GM12864 (cell line): ENCODE measurements around the gene GAS6.
"Not testable (repeated sequence)": the region's sequence is repeated elsewhere in the genome, so short reads cannot be mapped to it uniquely, and the experiment has no call there.

Experiments
- DNase-seq: peaks from one replicate; pipeline ENCODE4 v3.0.0-alpha.2; 2011; ENCODE audit warnings: low read depth
- H3K4me3 ChIP-seq: 2 replicates; pipeline ENCODE4 v1.5.1; 2011; ENCODE audit warnings: mild to moderate bottlenecking, low read depth, low read length, control low read depth
- TF ChIP-seq, protein P1 (sequence below): IDR thresholded peaks from 2 replicates; pipeline ENCODE4 v1.5.1; 2011; ENCODE audit warnings: low read depth, mild to moderate bottlenecking, moderate library complexity, low read length, control low read depth, inconsistent platforms; ENCODE audit errors: missing control alignments

Gene GAS6

GRCh38 chr13:113801289-113801961 lies 62.5 kb downstream of the GAS6 start:
- no peak for DNase-seq
- TF ChIP-seq, protein P1, sequence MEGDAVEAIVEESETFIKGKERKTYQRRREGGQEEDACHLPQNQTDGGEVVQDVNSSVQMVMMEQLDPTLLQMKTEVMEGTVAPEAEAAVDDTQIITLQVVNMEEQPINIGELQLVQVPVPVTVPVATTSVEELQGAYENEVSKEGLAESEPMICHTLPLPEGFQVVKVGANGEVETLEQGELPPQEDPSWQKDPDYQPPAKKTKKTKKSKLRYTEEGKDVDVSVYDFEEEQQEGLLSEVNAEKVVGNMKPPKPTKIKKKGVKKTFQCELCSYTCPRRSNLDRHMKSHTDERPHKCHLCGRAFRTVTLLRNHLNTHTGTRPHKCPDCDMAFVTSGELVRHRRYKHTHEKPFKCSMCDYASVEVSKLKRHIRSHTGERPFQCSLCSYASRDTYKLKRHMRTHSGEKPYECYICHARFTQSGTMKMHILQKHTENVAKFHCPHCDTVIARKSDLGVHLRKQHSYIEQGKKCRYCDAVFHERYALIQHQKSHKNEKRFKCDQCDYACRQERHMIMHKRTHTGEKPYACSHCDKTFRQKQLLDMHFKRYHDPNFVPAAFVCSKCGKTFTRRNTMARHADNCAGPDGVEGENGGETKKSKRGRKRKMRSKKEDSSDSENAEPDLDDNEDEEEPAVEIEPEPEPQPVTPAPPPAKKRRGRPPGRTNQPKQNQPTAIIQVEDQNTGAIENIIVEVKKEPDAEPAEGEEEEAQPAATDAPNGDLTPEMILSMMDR, result no peak
- H3K4me3 ChIP-seq, result no peak overlapping the region

DNA sequence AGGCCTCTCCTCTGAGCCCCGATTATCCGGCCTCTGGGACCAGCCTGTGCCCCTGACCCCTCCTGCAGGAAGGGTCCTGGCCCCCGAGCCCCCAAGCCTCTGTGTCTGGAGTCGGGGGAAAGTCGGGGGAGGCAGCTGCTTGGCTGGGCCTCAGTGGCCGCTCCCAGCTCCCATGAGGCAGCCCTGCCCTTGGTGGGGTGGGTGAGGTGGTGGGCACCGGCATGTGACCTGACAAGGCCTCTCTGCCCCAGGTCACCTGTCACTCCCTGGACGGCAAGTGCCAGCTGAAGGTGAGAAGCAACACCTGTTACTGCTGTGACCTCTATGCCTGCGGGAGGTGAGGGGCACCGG lies 63.3 kb downstream of the GAS6 start:
- H3K4me3 ChIP-seq, result no peak overlapping the region
- TF ChIP-seq, protein P1, result no peak
- DNase-seq, result no peak

DNA sequence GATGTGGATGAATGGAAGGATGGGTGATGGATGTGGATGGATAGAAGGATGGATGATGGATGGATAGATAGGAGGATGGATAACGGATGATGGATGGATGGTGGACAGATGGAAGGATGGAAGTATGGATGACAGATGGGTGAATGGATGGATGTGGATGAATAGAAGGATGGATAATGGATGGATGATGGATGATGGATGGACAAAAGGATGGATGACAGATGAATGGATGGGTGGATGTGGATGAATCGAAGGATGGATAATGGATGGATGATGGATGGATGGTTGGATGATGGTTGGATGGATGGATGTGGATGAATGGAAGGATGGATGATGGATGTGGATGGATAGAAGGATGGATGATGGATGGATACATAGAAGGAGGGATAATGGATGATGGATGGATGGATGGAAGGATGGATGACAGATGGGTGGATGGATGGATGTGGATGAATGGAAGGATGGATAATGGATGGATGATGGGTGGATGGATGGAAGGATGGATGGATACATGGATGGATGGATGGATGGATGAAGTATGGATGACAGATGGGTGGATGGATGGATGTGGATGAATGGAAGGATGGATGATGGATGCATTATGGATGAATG lies 65.6 kb downstream of the GAS6 start:
- DNase-seq, result no peak
- no peak overlapping the region for H3K4me3 ChIP-seq
- TF ChIP-seq, protein P1, result no peak

DNA sequence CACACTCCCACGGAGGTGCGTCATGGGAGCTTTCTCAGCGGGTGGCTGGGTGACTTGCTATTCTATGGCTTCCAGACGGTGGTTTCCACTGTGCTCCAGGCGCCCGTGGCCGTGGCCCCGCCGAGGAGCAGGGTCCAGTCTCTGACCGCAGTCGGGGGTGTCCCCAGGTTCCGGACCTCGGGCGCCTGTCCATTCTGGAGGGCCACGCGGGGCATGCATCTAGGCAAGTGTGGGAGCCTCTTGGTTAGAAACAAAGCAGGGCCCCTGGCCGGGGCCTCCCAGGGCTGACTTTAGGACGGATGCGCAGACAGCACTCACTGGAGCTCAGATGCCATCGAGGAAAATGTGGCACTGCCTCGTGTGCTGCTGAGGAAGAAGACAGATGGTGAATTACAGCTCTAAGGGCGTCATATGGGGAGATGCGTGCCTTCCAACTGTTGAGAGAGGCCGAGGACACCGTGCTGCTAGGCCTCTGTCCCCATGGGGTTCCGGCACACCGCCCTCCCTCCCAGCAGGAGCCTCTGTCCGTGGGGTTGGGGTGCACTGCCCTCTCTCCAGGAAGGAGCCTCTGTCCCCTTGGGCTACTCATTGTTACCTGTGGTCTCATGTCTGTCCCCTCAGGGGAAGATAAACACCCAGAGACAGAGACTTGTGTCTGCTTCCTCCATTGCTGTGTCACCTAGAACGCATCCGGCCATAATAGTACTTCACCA lies 66.8 kb downstream of the GAS6 start:
- TF ChIP-seq, protein P1, result no peak
- H3K4me3 ChIP-seq, result no peak overlapping the region
- DNase-seq, result no peak

- no peak overlapping the region for H3K4me3 ChIP-seq
- TF ChIP-seq, protein P1, result no peak
- DNase-seq, result no peak
Observed at GRCh38 chr13:113796211-113796963, 67.5 kb downstream of the GAS6 start.

DNA sequence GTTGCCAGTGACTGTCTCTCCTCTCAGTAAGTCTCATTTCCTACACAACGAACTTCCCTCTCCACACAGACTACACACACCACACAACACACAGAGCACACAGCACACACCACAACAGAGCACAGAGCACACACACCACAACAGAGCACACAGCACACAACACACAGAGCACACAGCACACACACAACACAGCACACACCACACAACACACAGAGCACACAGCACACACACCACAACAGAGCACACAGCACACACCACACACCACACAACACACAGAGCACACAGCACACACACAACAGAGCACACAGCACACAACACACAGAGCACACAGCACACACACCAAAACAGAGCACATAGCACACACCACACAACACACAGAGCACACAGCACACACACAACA lies 68.5 kb downstream of the GAS6 start:
- not testable (repeated sequence) for H3K4me3 ChIP-seq, DNase-seq

GRCh38 chr13:113794764-113795173 lies 69.1 kb downstream of the GAS6 start:
- no peak overlapping the region for H3K4me3 ChIP-seq
- DNase-seq, result no peak

More at GRCh38 chr13:113794764-113795173, 69.1 kb downstream of the GAS6 start:
- TF ChIP-seq, protein P1, result no peak
